Sigmoid colon (tissue), 7 donors: ENCODE measurements around the gene GRHL1. TPM values are rescaled to one million over a fixed set of nuclear protein-coding genes. Genes with fewer than 3 reads are reported as not detected.
A peak's percentile ranks its signal among the peaks of the same experiment; 100 is the strongest.

ENCODE experiments used
- DNase-seq: peaks from one replicate; pipeline ENCODE4 v3.0.0-alpha.2; 2019
- H3K27ac ChIP-seq, 4 donors: fragments of 200-600 bp; sonication (generic); one replicate each; pipeline ENCODE4 v1.5.1; 2016 to 2019; ENCODE audit warnings: mild to moderate bottlenecking in 1 of 4
- H3K27me3 ChIP-seq, 3 donors: fragments of 200-600 bp; sonication (generic); one replicate each; pipeline ENCODE4 v1.5.1; 2019; ENCODE audit warnings: mild to moderate bottlenecking in 1 of 3
- H3K36me3 ChIP-seq, 4 donors: fragments of 200-600 bp; sonication (generic); one replicate each; pipeline ENCODE4 v1.5.1; 2016 to 2019
- H3K4me1 ChIP-seq, 4 donors: fragments of 200-600 bp; sonication (generic); one replicate each; pipeline ENCODE4 v1.5.1; 2017 to 2019
- H3K4me3 ChIP-seq, 4 donors: fragments of 200-600 bp; sonication (generic); one replicate each; pipeline ENCODE4 v1.5.1; 2017 to 2019; ENCODE audit warnings: mild to moderate bottlenecking in 2 of 4, moderate library complexity in 1 of 4
- H3K9me3 ChIP-seq, 4 donors: fragments of 200-600 bp in 3 of 4; sonication (generic) in 3 of 4; one replicate each; pipeline versions ENCODE4 v1.5.1 to v1.6.1; 2013 to 2019
- EP300 ChIP-seq, 4 donors: sonication (generic); formaldehyde crosslinking; IDR thresholded peaks; one replicate each; pipeline ENCODE4 v1.6.1; 2017; ENCODE audit warnings: antibody characterized with exemption in 4 of 4
- POLR2A ChIP-seq, 2 donors: fragments of 450-650 bp; IDR thresholded peaks; one replicate each; pipeline ENCODE4 v1.6.1; 2016; ENCODE audit warnings: antibody characterized with exemption in 2 of 2, mild to moderate bottlenecking in 2 of 2, moderate library complexity in 2 of 2
- POLR2AphosphoS5 ChIP-seq, 4 donors: sonication (generic); formaldehyde crosslinking; IDR thresholded peaks; one replicate each; pipeline ENCODE4 v1.6.1; 2017; ENCODE audit warnings: antibody characterized with exemption in 4 of 4
- WGBS, 2 donors: extraction: QIAGEN DNeasy Blood & Tissue Kit; methylation state at CpG; one replicate each; pipeline ENCODE4 v1.1.7; 2013; 5-methylcytosine and 5-hydroxymethylcytosine counted together
- intact Hi-C: fragments of 100-400 bp; cut with DNase I; formaldehyde crosslinking; loops from one replicate; pipeline ENCODE4 v1.15.1; 2023
- polyA plus RNA-seq, 3 donors: library from polyadenylated mRNA; stranded (reverse); fragments of 200-250 nt; gene quantifications; one replicate each; pipeline ENCODE4 v1.2.3, GENCODE V29; 2013
- total RNA-seq, 4 donors: library from RNA; depleted of rRNA; stranded (reverse); fragments of >200 nt; gene quantifications; one replicate each; pipeline ENCODE4 v1.1.0, GENCODE V29; 2016
- TF ChIP-seq, protein P1 (sequence below), 4 experiments: fragments of 450-650 bp in 3 of 4; fragments of 200-600 bp in 1 of 4; IDR thresholded peaks; one replicate each; pipeline ENCODE4 v1.5.1; 2016 to 2019; ENCODE audit warnings: antibody characterized with exemption in 4 of 4, mild to moderate bottlenecking in 3 of 4, moderate library complexity in 2 of 4
- donor health status: healthy with polysubstance abuse.
- donor health status: Bipolar disorder and iron deficiency.
- donor health status: healthy.

Gene GRHL1
- total and polyA plus RNA-seq, 7 donors: under 0.01 to 4.2 (median 1.4) TPM

DNA sequence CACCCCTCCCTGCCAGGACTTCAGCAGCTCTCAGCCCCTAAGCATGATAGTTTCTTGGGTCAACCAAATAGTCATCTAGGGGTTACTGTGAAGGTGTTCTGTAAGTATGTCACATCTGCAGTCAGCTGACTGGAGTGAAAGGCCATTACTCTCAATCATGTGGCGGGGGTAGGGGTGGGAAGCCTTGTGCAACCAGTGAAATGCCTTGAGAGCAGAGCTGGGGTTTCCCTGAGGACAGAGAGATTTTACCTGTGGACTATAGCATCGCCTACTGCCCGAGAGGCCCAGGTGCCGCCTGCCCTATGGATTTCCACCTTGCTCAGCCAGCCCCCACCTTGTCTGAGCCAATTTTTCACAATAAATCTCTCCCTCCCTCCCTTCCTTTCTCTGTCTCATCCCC lies 71.0 kb downstream of the GRHL1 start:
- TF ChIP-seq POLR2A (IDR thresholded peaks at IDR 0.05): no peak
- no peaks in the 10 kb centered on the region for H3K9me3 ChIP-seq
- WGBS, 2 donors: 91 to 95% methylated on average over 4 of the region's 4 CpGs
- no peaks in the 10 kb centered on the region for H3K27me3 ChIP-seq
- no peaks in the 10 kb centered on the region for H3K36me3 ChIP-seq
- intact Hi-C loops: no loop called here
- no peaks in the 10 kb centered on the region for H3K4me1 ChIP-seq
- DNase-seq: peak; percentile 34
- H3K27ac ChIP-seq: no peak overlapping the region
- H3K4me3 ChIP-seq: no peak overlapping the region

- Histone ChIP-seq H3K9me3 (no peaks in the 10 kb centered on the region), H3K4me3 (no peak overlapping the region), H3K27ac (no peak overlapping the region), H3K27me3 (no peaks in the 10 kb centered on the region), H3K36me3 (no peaks in the 10 kb centered on the region), H3K4me1 (no peaks in the 10 kb centered on the region)
- WGBS, 2 donors: 82 to 91% methylated on average over 10 of the region's 10 CpGs
- DNase-seq: peak; percentile 30
- no peak for TF ChIP-seq POLR2A (IDR thresholded peaks at IDR 0.05)
- TF ChIP-seq, protein P1, sequence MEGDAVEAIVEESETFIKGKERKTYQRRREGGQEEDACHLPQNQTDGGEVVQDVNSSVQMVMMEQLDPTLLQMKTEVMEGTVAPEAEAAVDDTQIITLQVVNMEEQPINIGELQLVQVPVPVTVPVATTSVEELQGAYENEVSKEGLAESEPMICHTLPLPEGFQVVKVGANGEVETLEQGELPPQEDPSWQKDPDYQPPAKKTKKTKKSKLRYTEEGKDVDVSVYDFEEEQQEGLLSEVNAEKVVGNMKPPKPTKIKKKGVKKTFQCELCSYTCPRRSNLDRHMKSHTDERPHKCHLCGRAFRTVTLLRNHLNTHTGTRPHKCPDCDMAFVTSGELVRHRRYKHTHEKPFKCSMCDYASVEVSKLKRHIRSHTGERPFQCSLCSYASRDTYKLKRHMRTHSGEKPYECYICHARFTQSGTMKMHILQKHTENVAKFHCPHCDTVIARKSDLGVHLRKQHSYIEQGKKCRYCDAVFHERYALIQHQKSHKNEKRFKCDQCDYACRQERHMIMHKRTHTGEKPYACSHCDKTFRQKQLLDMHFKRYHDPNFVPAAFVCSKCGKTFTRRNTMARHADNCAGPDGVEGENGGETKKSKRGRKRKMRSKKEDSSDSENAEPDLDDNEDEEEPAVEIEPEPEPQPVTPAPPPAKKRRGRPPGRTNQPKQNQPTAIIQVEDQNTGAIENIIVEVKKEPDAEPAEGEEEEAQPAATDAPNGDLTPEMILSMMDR (IDR thresholded peaks at IDR 0.05): no peak
- no peak for TF ChIP-seq POLR2AphosphoS5 (IDR thresholded peaks at IDR 0.05)
- no peak for TF ChIP-seq EP300 (IDR thresholded peaks at IDR 0.05)
- intact Hi-C loops: no loop called here
Measured at GRCh38 chr2:10022966-10023662, 71.6 kb downstream of the GRHL1 start.

DNA sequence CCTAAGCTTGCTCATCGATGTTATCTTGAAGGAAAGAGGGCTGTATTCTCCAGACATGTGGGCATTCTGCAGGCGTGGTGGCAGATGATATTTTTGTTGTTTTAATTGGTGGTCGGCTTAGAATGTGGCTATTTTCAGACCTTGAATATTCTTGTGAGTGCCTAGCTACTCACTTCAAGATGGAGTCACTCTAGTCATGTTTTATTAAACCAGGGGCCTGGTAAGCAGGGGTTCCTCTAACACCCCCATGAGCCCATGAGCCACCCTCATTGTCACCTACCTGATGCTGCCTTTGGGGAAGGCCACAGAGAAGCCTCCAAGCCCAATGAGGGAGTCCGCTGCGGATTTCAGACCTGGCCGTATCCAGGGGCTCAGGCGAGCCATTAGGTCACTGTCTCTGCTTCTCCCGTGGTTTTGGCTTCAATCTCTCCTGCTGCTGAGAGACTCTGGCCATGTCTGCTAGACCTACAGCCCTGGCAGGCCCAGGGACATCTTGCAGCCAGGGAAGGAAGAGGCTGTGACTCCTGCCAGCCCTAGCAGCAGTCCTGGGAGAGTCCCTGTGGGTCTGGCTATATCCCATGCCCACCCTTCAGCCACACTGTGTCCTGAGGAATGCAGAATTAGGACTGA lies 75.6 kb downstream of the GRHL1 start:
- no peak for TF ChIP-seq EP300 (IDR thresholded peaks at IDR 0.05)
- TF ChIP-seq POLR2AphosphoS5 (IDR thresholded peaks at IDR 0.05): no peak
- no peak for TF ChIP-seq POLR2A (IDR thresholded peaks at IDR 0.05)
- TF ChIP-seq, protein P1 (IDR thresholded peaks at IDR 0.05): no peak
- Histone ChIP-seq H3K36me3 (no peaks in the 10 kb centered on the region), H3K27me3 (no peaks in the 10 kb centered on the region), H3K4me3 (no peak overlapping the region), H3K27ac (no peak overlapping the region), H3K9me3 (no peaks in the 10 kb centered on the region), H3K4me1 (no peaks in the 10 kb centered on the region)
- DNase-seq: peak; percentile 62
- 85 to 91% methylated on average over 8 of the region's 8 CpGs for WGBS, 2 donors
- intact Hi-C loops: no loop called here

- peak; percentile 63 for DNase-seq
- Histone ChIP-seq H3K27me3 (no peaks in the 10 kb centered on the region), H3K9me3 (no peaks in the 10 kb centered on the region), H3K4me3 (no peak overlapping the region), H3K4me1 (no peaks in the 10 kb centered on the region), H3K36me3 (no peaks in the 10 kb centered on the region), H3K27ac (peak overlapping the region in 1 of 4 donors; percentile 41)
- TF ChIP-seq POLR2AphosphoS5 (IDR thresholded peaks at IDR 0.05) (no peak), EP300 (IDR thresholded peaks at IDR 0.05) (no peak), POLR2A (IDR thresholded peaks at IDR 0.05) (no peak)
- TF ChIP-seq, protein P1 (IDR thresholded peaks at IDR 0.05): no peak
- WGBS, 2 donors: 91 to 92% methylated on average over 16 of the region's 16 CpGs
- intact Hi-C loops: no loop called here
Measured at GRCh38 chr2:10027660-10028330, 76.3 kb downstream of the GRHL1 start.

GRCh38 chr2:10028407-10028987 lies 77.0 kb downstream of the GRHL1 start:
- H3K4me3 ChIP-seq: no peak overlapping the region
- no peaks in the 10 kb centered on the region for H3K4me1 ChIP-seq
- DNase-seq: peak; percentile 63
- no peaks in the 10 kb centered on the region for H3K27me3 ChIP-seq
- intact Hi-C loops: no loop called here
- H3K27ac ChIP-seq: peak overlapping the region in 2 of 4 donors; percentile 41 to 52
- no peaks in the 10 kb centered on the region for H3K9me3 ChIP-seq
- 89 to 90% methylated on average over 16 of the region's 16 CpGs for WGBS, 2 donors
- H3K36me3 ChIP-seq: no peaks in the 10 kb centered on the region
- TF ChIP-seq POLR2AphosphoS5 (IDR thresholded peaks at IDR 0.05) (no peak), EP300 (IDR thresholded peaks at IDR 0.05) (no peak), POLR2A (IDR thresholded peaks at IDR 0.05) (no peak)
- TF ChIP-seq, protein P1 (IDR thresholded peaks at IDR 0.05): no peak
